ENCODE data around the gene CABYR. TPM values are rescaled to one million over a fixed set of nuclear protein-coding genes. Genes with fewer than 3 reads are reported as not detected.

The CABYR gene
- polyA plus RNA-seq, 2 donors: 0.67 to 0.92 TPM

DNA sequence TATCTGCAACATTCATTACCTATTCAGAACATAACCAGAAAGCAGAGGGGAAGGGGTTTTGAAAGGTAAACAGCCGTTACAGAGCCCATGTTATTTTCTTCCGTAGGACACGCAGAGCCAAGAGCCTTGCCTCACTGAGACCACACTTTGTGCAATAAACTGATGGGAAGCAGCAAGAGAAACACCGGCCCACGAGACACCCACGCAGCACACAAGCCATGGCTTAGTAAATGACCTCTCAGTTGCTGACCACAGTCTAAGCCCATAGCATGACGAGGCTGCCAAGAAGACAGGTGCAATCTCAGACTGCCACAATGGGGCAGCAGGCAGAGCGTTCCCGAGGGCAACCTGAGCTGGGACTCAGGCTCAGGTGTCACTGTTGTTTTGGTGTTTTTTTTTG is 59.6 kb downstream of the CABYR start:
- Histone ChIP-seq H3K36me3 (ENCODE audit: control insufficient read depth in 2 of 2, insufficient read depth in 2 of 2, low read length in 1 of 2) (no peaks in the 10 kb centered on the region), H3K27ac (ENCODE audit: low read depth in 2 of 2, low read length in 1 of 2) (no peak overlapping the region), H3K4me3 (ENCODE audit: low read depth in 1 of 2, low read length in 2 of 2) (no peak overlapping the region), H3K4me1 (ENCODE audit: control insufficient read depth in 2 of 2, insufficient read depth in 2 of 2, low read length in 1 of 2) (no peaks in the 10 kb centered on the region), H3K27me3 (ENCODE audit: control insufficient read depth in 1 of 2, insufficient read depth in 2 of 2, low read length in 2 of 2) (no peaks in the 10 kb centered on the region), H3K9me3 (ENCODE audit: control insufficient read depth in 2 of 2, insufficient read depth in 1 of 2, low read depth in 1 of 2, low read length in 1 of 2) (no peaks in the 10 kb centered on the region)
- 85 to 87% methylated on average over 9 of the region's 9 CpGs for WGBS, 2 donors

DNA sequence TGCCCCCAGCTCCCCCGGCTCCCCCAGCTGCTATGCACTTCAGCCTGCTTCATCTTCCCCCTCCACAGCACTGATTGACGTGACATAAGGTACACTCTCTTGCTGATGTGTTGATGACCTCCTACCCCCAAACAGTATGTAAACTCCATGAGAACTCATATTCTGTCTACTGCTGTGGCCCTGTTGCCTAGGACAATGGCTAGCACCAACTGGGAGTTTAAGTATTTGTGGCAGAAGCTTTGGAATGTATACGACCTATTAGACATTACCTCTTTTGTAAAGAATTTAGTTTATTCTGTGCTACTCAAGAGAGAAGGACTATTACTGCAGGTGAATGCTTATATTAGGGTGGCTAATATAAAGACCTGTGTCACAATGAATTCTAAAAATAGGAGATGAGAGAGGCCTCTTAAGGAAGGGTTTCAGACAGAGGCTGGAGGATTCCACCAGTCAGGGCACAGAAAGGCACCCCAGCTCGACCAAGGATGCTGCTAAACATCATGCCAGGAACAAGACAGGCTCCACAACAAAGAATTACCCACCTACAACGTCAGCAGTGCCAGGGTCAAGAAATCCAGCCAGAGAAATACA is 60.6 kb downstream of the CABYR start:
- no peaks in the 10 kb centered on the region for H3K4me1 ChIP-seq (ENCODE audit: control insufficient read depth in 2 of 2, insufficient read depth in 2 of 2, low read length in 1 of 2)
- H3K4me3 ChIP-seq (ENCODE audit: low read depth in 1 of 2, low read length in 2 of 2): no peak overlapping the region
- no peaks in the 10 kb centered on the region for H3K9me3 ChIP-seq (ENCODE audit: control insufficient read depth in 2 of 2, insufficient read depth in 1 of 2, low read depth in 1 of 2, low read length in 1 of 2)
- H3K36me3 ChIP-seq (ENCODE audit: control insufficient read depth in 2 of 2, insufficient read depth in 2 of 2, low read length in 1 of 2): no peaks in the 10 kb centered on the region
- no peaks in the 10 kb centered on the region for H3K27me3 ChIP-seq (ENCODE audit: control insufficient read depth in 1 of 2, insufficient read depth in 2 of 2, low read length in 2 of 2)
- WGBS, 2 donors: 79 to 81% methylated on average over 5 of the region's 5 CpGs
- no peak overlapping the region for H3K27ac ChIP-seq (ENCODE audit: low read depth in 2 of 2, low read length in 1 of 2)

DNA sequence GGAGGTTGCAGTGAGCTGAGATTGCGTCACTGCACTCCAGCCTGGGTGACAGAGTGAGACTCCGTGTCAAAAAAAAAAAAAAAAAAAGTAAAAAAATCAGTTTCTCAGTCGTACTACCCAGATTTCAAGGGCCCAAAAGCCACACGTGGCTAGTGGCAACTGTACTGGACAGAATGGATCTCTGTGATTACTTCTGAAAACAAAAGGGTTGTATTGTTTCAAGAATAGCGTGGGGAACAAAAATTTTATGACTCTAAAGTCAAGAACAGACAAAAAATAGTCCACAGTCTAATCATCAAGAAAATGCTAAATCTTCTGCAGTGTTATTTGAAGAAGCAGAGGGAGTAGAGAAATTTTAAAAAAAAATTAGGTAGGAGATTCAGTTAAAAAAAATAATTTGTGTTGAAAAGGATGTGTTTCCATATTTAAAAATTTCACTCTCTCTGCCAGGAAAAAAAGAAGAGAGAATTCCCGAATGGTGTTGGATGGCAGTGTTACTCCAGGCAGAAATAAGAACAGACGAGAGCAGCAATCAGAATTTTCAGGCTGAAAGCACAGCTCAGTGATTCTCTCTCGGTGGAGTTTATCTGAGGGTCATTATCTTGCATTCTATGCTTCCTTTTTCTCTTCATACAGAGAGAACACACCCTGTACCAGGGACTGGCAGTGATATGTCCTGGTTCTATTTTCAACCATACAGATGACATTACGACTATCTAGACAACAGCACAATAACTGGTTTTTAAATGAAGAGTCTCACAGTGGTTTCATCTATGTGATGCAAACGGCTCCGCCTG is 61.8 kb downstream of the CABYR start:
- Histone ChIP-seq H3K4me1 (ENCODE audit: control insufficient read depth in 2 of 2, insufficient read depth in 2 of 2, low read length in 1 of 2) (no peaks in the 10 kb centered on the region), H3K27ac (ENCODE audit: low read depth in 2 of 2, low read length in 1 of 2) (no peak overlapping the region), H3K4me3 (ENCODE audit: low read depth in 1 of 2, low read length in 2 of 2) (no peak overlapping the region), H3K9me3 (ENCODE audit: control insufficient read depth in 2 of 2, insufficient read depth in 1 of 2, low read depth in 1 of 2, low read length in 1 of 2) (no peaks in the 10 kb centered on the region), H3K36me3 (ENCODE audit: control insufficient read depth in 2 of 2, insufficient read depth in 2 of 2, low read length in 1 of 2) (no peaks in the 10 kb centered on the region), H3K27me3 (ENCODE audit: control insufficient read depth in 1 of 2, insufficient read depth in 2 of 2, low read length in 2 of 2) (no peaks in the 10 kb centered on the region)
- 81 to 84% methylated on average over 11 of the region's 11 CpGs for WGBS, 2 donors

DNA sequence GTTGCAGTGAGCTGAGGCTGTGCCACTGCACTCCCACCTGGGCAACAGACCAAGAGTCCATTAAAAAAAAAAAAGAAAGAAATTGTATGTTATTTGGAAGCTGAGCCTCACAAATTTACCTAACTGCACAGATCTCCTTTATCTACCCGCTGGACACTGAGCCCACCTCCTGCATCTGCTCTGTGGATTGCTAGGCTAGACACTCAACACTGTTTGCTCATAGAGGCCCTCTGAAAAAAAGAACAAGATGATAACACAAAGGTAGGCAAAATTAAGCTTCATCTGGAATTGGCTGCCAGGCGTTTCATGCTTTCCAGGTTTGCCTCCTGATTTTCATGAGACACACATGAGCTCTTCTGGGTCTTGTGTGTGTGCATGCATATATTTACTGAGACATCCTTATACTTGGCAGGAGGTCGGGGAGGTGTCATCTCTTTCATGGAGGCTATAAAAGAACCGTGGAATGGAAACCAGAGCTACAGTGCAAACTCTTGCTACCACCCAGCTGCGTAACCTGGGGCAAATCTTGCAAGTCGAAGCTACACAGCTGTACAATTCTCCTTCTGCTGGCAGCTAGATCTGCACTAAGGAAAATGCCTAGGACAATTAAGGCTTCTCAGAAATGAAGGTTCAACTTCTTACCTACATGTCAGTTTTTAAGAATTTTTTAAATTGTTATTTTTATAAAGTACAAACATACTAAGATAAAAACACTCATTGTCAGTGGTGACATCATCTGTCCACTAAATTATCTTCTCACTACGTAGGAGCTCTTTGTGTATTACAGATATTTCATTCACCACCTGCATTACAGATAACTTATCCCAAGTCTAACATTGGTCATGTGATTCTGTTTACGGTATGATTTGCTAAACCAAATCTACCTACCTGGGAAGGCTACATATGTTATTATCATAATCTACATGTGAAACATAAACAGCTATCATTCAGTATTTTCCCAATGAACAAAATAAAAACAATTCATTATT is 63.1 kb downstream of the CABYR start:
- Histone ChIP-seq H3K36me3 (ENCODE audit: control insufficient read depth in 2 of 2, insufficient read depth in 2 of 2, low read length in 1 of 2) (no peaks in the 10 kb centered on the region), H3K4me3 (ENCODE audit: low read depth in 1 of 2, low read length in 2 of 2) (no peak overlapping the region), H3K4me1 (ENCODE audit: control insufficient read depth in 2 of 2, insufficient read depth in 2 of 2, low read length in 1 of 2) (no peaks in the 10 kb centered on the region), H3K27ac (ENCODE audit: low read depth in 2 of 2, low read length in 1 of 2) (no peak overlapping the region), H3K9me3 (ENCODE audit: control insufficient read depth in 2 of 2, insufficient read depth in 1 of 2, low read depth in 1 of 2, low read length in 1 of 2) (no peaks in the 10 kb centered on the region), H3K27me3 (ENCODE audit: control insufficient read depth in 1 of 2, insufficient read depth in 2 of 2, low read length in 2 of 2) (no peaks in the 10 kb centered on the region)
- 77 to 78% methylated on average over 8 of the region's 8 CpGs for WGBS, 2 donors

DNA sequence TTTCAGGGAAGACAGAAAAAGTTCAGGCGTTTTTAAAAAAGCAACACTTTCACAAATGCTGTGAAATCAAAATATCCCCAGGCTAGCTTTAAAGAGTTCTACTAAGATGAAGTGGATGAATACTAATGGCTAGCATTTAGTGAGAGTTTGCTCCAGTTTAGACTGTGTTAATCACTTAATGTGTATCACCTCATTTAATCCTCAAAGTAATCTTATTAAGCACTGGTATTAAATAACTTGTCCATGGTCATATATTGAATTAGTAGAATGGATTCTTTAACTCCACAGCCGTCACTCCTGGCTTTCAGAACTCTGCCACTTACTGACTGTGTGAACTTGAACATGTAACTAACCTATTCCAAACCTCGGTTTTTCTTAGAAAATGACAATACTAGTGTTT is 66.0 kb downstream of the CABYR start:
- Histone ChIP-seq H3K9me3 (ENCODE audit: control insufficient read depth in 2 of 2, insufficient read depth in 1 of 2, low read depth in 1 of 2, low read length in 1 of 2) (no peaks in the 10 kb centered on the region), H3K27ac (ENCODE audit: low read depth in 2 of 2, low read length in 1 of 2) (no peak overlapping the region), H3K36me3 (ENCODE audit: control insufficient read depth in 2 of 2, insufficient read depth in 2 of 2, low read length in 1 of 2) (no peaks in the 10 kb centered on the region), H3K27me3 (ENCODE audit: control insufficient read depth in 1 of 2, insufficient read depth in 2 of 2, low read length in 2 of 2) (no peaks in the 10 kb centered on the region), H3K4me3 (ENCODE audit: low read depth in 1 of 2, low read length in 2 of 2) (no peak overlapping the region), H3K4me1 (ENCODE audit: control insufficient read depth in 2 of 2, insufficient read depth in 2 of 2, low read length in 1 of 2) (no peaks in the 10 kb centered on the region)
- WGBS, 2 donors: 81 to 89% methylated on average over 3 of the region's 3 CpGs

DNA sequence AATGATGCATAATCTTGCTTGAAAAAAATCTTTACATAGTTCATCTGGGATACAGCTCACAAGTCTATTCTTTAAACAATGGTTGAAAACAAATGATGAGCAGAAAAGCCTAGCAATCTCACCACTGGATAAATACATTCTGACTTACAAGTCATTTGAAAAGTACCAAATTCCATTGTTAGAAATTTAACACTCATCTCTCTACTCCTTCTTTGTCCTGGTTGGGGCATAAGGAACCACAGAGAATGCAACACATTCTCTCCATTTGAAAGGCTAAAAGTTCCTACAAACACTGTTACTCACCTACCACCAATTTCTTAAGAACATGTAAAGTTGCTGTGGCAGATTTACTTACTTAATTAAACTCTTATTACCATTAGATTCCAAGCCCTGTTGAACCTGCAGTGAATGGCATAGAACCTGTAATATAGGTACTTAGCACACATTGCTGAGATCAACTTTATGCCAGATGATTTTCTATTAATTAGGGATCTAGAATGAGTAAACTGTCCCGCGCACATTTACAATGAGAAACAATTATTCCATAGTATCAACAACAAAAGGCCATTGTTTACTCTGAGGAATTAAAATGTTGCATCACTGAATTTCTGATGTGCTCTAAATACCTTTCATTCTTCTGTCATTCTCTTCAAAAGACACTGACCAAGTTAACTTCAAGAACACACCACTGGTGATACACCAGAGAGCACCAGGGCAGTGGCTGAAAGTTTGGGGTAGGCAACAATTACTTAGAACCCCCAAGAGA is 69.6 kb downstream of the CABYR start:
- no peaks in the 10 kb centered on the region for H3K36me3 ChIP-seq (ENCODE audit: control insufficient read depth in 2 of 2, insufficient read depth in 2 of 2, low read length in 1 of 2)
- no peaks in the 10 kb centered on the region for H3K9me3 ChIP-seq (ENCODE audit: control insufficient read depth in 2 of 2, insufficient read depth in 1 of 2, low read depth in 1 of 2, low read length in 1 of 2)
- no peaks in the 10 kb centered on the region for H3K27me3 ChIP-seq (ENCODE audit: control insufficient read depth in 1 of 2, insufficient read depth in 2 of 2, low read length in 2 of 2)
- no peak overlapping the region for H3K4me3 ChIP-seq (ENCODE audit: low read depth in 1 of 2, low read length in 2 of 2)
- no peaks in the 10 kb centered on the region for H3K4me1 ChIP-seq (ENCODE audit: control insufficient read depth in 2 of 2, insufficient read depth in 2 of 2, low read length in 1 of 2)
- WGBS, 2 donors: 26 to 40% methylated on average over 2 of the region's 2 CpGs
- no peak overlapping the region for H3K27ac ChIP-seq (ENCODE audit: low read depth in 2 of 2, low read length in 1 of 2)

DNA sequence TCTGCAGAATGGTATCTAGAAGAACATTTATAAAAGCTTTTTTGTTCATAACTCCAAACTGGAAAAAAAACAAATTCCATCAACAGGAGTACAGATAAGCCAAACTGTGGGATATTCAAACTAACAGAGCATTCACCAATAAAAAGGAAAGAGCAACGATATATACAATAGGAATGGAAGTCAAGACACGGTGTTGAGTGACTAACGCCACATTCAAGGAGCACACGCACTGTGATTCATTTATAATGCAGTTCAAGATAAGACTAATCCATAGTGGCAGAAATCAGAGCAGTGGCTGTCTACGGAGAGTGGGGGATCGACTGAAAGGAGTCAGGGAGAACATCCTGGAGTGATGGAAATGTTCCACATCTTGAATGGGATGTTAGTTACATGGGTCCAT is 70.7 kb downstream of the CABYR start:
- H3K4me3 ChIP-seq (ENCODE audit: low read depth in 1 of 2, low read length in 2 of 2): no peak overlapping the region
- WGBS, 2 donors: 83 to 91% methylated on average over 6 of the region's 6 CpGs
- H3K4me1 ChIP-seq (ENCODE audit: control insufficient read depth in 2 of 2, insufficient read depth in 2 of 2, low read length in 1 of 2): no peaks in the 10 kb centered on the region
- no peaks in the 10 kb centered on the region for H3K27me3 ChIP-seq (ENCODE audit: control insufficient read depth in 1 of 2, insufficient read depth in 2 of 2, low read length in 2 of 2)
- H3K27ac ChIP-seq (ENCODE audit: low read depth in 2 of 2, low read length in 1 of 2): no peak overlapping the region
- no peaks in the 10 kb centered on the region for H3K9me3 ChIP-seq (ENCODE audit: control insufficient read depth in 2 of 2, insufficient read depth in 1 of 2, low read depth in 1 of 2, low read length in 1 of 2)
- H3K36me3 ChIP-seq (ENCODE audit: control insufficient read depth in 2 of 2, insufficient read depth in 2 of 2, low read length in 1 of 2): no peaks in the 10 kb centered on the region
